ENCODE results near the gene ZFP62. TPM values are rescaled to one million over a fixed set of nuclear protein-coding genes. Genes with fewer than 3 reads are reported as not detected.
A peak's percentile ranks its signal among the peaks of the same experiment; 100 is the strongest.
"Not testable (repeated sequence)": the region's sequence is repeated elsewhere in the genome, so short reads cannot be mapped to it uniquely, and the experiment has no call there.

ZFP62 gene
- total RNA-seq, 2 experiments from 2014 or later, result 22.6 to 24.9 TPM

DNA sequence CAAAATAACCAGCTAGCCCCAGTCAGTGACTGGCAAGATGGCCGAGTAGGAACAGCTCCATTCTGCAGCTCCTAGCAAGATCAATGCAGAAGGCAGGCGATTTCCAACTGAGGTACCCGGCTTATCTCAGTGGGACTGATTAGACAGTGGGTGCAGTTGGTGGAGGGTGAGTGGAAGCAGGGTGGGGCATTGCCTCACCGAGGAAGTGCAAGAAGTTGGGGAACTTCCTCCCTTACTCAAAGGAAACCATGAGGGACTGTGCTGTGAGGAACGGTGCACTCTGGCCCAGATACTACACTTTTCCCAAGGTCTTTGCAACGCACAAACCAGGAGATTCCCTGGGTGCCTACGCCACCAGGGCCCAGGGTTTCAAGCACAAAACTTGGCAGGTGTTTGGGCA lies 28.3 kb upstream of the ZFP62 start:
- Mint-ChIP-seq H3K36me3 (ENCODE audit: low read depth) (no peaks in the 10 kb centered on the region), H3K27me3 (peaks cover 68% of the 10 kb centered on the region)

GRCh38 chr5:180885845-180886529 lies 24.9 kb upstream of the ZFP62 start:
- intact Hi-C loops (cut with DNase I, micrococcal nuclease); POLR2A ChIA-PET; H3K36me3 ChIP-seq (ENCODE audit: insufficient read depth, low read length); H3K9me3 Mint-ChIP-seq; H3K36me3 Mint-ChIP-seq (ENCODE audit: low read depth); H3K27ac Mint-ChIP-seq; H3K4me3 ChIP-seq (ENCODE audit: low read length); DNase-seq; H3K4me1 Mint-ChIP-seq (ENCODE audit: low read depth); CTCF ChIA-PET; H3K4me3 Mint-ChIP-seq; H3K9me3 ChIP-seq (ENCODE audit: control insufficient read depth in 1 of 2, insufficient read depth in 1 of 2, low read length in 2 of 2); ATAC-seq (ENCODE audit: poor library complexity); H3K27ac ChIP-seq (ENCODE audit: low read depth in 1 of 2, low read length in 2 of 2); H3K4me1 ChIP-seq (ENCODE audit: insufficient read depth, low read length): not testable (repeated sequence)
- peaks cover 7 to 14% of the 10 kb centered on the region in 2 experiments for H3K27me3 ChIP-seq (ENCODE audit: control insufficient read depth in 1 of 2, insufficient read depth in 2 of 2, low read length in 2 of 2)
- peaks cover 72% of the 10 kb centered on the region for H3K27me3 Mint-ChIP-seq

More for the DNA sequence above, 28.3 kb upstream of the ZFP62 start:
- TF ChIP-seq CTCF (IDR thresholded peaks at IDR 0.05), result no peak
- Histone ChIP-seq H3K4me3 (ENCODE audit: low read length) (no peak overlapping the region), H3K27ac (ENCODE audit: low read depth in 1 of 2, low read length in 2 of 2) (no peak overlapping the region), H3K36me3 (ENCODE audit: insufficient read depth, low read length) (no peaks in the 10 kb centered on the region), H3K9me3 (ENCODE audit: control insufficient read depth in 1 of 2, insufficient read depth in 1 of 2, low read length in 2 of 2) (peaks cover 0 to 9% of the 10 kb centered on the region in 2 experiments), H3K4me1 (ENCODE audit: insufficient read depth, low read length) (no peaks in the 10 kb centered on the region), H3K27me3 (ENCODE audit: control insufficient read depth in 1 of 2, insufficient read depth in 2 of 2, low read length in 2 of 2) (peaks cover 7 to 14% of the 10 kb centered on the region in 2 experiments)
- Mint-ChIP-seq H3K4me1 (ENCODE audit: low read depth) (no peaks in the 10 kb centered on the region), H3K4me3 (no peak overlapping the region), H3K9me3 (no peaks in the 10 kb centered on the region), H3K27ac (no peak overlapping the region)
- ChIA-PET CTCF (no interaction called here), POLR2A (interaction anchor here (0.9 kb wide), 1 partner anchor 223 kb away, joined by 3 read pairs; no protein-coding TSS in a partner anchor)
- intact Hi-C loops (cut with DNase I, micrococcal nuclease), result no loop called here
- DNase-seq (peak in 1 of 14 experiments; percentile 10), ATAC-seq (ENCODE audit: poor library complexity) (no peak)

DNA sequence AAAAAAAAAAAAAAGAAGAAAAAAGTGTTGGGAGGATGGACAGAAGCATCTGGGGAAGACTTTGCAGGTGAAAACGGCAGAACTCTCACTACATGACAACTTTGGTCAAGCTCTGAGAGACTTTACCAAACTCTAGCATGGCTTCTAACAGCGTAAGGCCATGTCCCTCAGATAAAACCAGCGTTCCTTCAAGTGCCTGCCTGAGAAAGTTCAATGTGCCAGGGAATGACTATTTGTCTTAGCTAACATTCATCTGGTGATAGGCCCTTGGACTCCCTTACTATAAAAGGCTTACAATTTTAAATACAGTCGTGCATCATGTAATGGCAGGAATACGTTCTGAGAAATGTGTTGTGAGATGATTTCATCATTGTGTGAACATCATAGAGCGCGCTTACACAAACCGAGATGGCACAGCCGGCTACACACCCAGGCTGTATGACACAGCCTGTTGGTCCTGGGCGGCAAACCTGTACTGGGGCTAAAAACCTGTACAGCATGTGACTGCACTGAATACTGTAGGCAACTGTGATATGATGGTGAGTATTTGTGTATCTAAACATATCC lies 14.9 kb upstream of the ZFP62 start:
- H3K27ac ChIP-seq (ENCODE audit: low read depth in 1 of 2, low read length in 2 of 2), result no peak overlapping the region
- TF ChIP-seq CTCF (IDR thresholded peaks at IDR 0.05), result no peak
- no peak overlapping the region for H3K27ac Mint-ChIP-seq
- ATAC-seq (ENCODE audit: poor library complexity) (no peak), DNase-seq (no peak)
- no peak overlapping the region for H3K4me3 Mint-ChIP-seq
- no peaks in the 10 kb centered on the region for H3K4me1 Mint-ChIP-seq (ENCODE audit: low read depth)
- no peaks in the 10 kb centered on the region for H3K36me3 ChIP-seq (ENCODE audit: insufficient read depth, low read length)
- H3K4me3 ChIP-seq (ENCODE audit: low read length), result no peak overlapping the region
- peaks cover 9% of the 10 kb centered on the region for H3K4me1 ChIP-seq (ENCODE audit: insufficient read depth, low read length)
- H3K27me3 Mint-ChIP-seq, result no peaks in the 10 kb centered on the region
- H3K9me3 Mint-ChIP-seq, result no peaks in the 10 kb centered on the region
- no peaks in the 10 kb centered on the region for H3K9me3 ChIP-seq (ENCODE audit: control insufficient read depth in 1 of 2, insufficient read depth in 1 of 2, low read length in 2 of 2)
- CTCF ChIA-PET, result no interaction called here
- intact Hi-C loops (cut with DNase I, micrococcal nuclease), result no loop called here
- POLR2A ChIA-PET, result no interaction called here
- no peaks in the 10 kb centered on the region for H3K36me3 Mint-ChIP-seq (ENCODE audit: low read depth)
- no peaks in the 10 kb centered on the region for H3K27me3 ChIP-seq (ENCODE audit: control insufficient read depth in 1 of 2, insufficient read depth in 2 of 2, low read length in 2 of 2)

All from CD4-positive, alpha-beta T cell (primary cell).